GM21367 (cell line): Measurements from ENCODE around the gene CCHCR1.

ENCODE experiments used
- ATAC-seq: cut with Tn5 transposase; IDR thresholded peaks from one replicate; pipeline ENCODE4 v1.9.1; 2021; ENCODE audit not compliant: unreplicated experiment

CCHCR1 gene

GRCh38 chr6:31112478-31112877 is 45.1 kb downstream of the CCHCR1 start, which contains the start of gene C6orf15:
TSS of gene C6orf15 (minus strand) at chr6:31112575. CDS start at chr6:31112555, 20 bp downstream.
- no peak for ATAC-seq

GRCh38 chr6:31111712-31112111 is 45.9 kb downstream of the CCHCR1 start:
- no peak for ATAC-seq

- no peak for ATAC-seq
Measured at GRCh38 chr6:31110825-31111582, 46.6 kb downstream of the CCHCR1 start.

GRCh38 chr6:31107052-31107451 is 50.5 kb downstream of the CCHCR1 start:
- no peak for ATAC-seq

- ATAC-seq, result no peak
Measured at GRCh38 chr6:31103136-31103535, 54.5 kb downstream of the CCHCR1 start.

GRCh38 chr6:31098449-31098938 is 59.1 kb downstream of the CCHCR1 start:
- no peak for ATAC-seq

GRCh38 chr6:31096656-31097055 is 60.9 kb downstream of the CCHCR1 start:
- ATAC-seq, result no peak

- no peak for ATAC-seq
Measured at GRCh38 chr6:31096215-31096614, 61.4 kb downstream of the CCHCR1 start.

- ATAC-seq, result no peak
Measured at GRCh38 chr6:31094389-31094881, 63.2 kb downstream of the CCHCR1 start.

- ATAC-seq, result no peak
Measured at GRCh38 chr6:31092769-31093505, 64.7 kb downstream of the CCHCR1 start.
